HepG2 (cell line): ENCODE results near the gene PDE8B. TPM values are rescaled to one million over a fixed set of nuclear protein-coding genes. Genes with fewer than 3 reads are reported as not detected.

ENCODE experiments used
- ATAC-seq: fragments of 200-7000 bp; cut with Tn5 transposase; 3 replicates; pipeline ENCODE4 v1.9.1; 2020; ENCODE audit warnings: mild to moderate bottlenecking, moderate library complexity
- BruUV-seq: library from RNA; stranded (reverse); fragments of 400-500 nt; replicated peaks from 2 replicates; lab custom pipeline; 2021; lab: Mats Ljungman, UMichigan
- CTCF ChIA-PET: fragments of 300-600 bp; formaldehyde crosslinking; extraction: SDS; loops from one replicate; lab custom pipeline; 2021; ENCODE audit warnings: low total read pairs, inconsistent platforms, low intra/inter-chr PET ratio; lab: Yijun Ruan, JAX
- POLR2A ChIA-PET: fragments of 350-600 bp; sonication (Branson Sonifier 250); formaldehyde crosslinking; loops from one replicate; lab custom pipeline; 2020; ENCODE audit warnings: antibody characterized with exemption, inconsistent platforms; lab: Yijun Ruan, JAX
- DNase-seq: peaks from one replicate; pipeline ENCODE4 v3.0.0-alpha.2; 2015; ENCODE audit warnings: low spot score
- FAIRE-seq: peaks from 3 replicates; lab custom pipeline; 2011; peaks lifted over from hg19 to GRCh38; lab: Jason Lieb, UNC
- H2AFZ ChIP-seq: one replicate; pipeline ENCODE4 v1.6.1; 2011; ENCODE audit warnings: low read length, inconsistent platforms
- H3K27ac ChIP-seq: fragments of 300-600 bp; 3 replicates; pipeline ENCODE4 v1.8.0; 2011; ENCODE audit warnings: mixed run types, mild to moderate bottlenecking, mixed read lengths, low read length, inconsistent platforms; ENCODE audit not compliant: insufficient read depth; ENCODE audit errors: extremely low read length
- H3K27me3 ChIP-seq, 2 experiments: fragments of 200-600 bp in 1 of 2; 2 replicates in 1 of 2; 3 replicates in 1 of 2; pipeline versions ENCODE4 v1.6.0 to v1.8.0; 2011; ENCODE audit warnings: low read length in 2 of 2, mild to moderate bottlenecking in 2 of 2, moderate library complexity in 2 of 2, inconsistent platforms in 1 of 2; ENCODE audit not compliant: insufficient read depth in 2 of 2, control insufficient read depth in 1 of 2
- H3K36me3 ChIP-seq, 2 experiments: fragments of 200-600 bp in 1 of 2; replicated peaks in 1 of 2; 2 replicates in 1 of 2; 3 replicates in 1 of 2; pipeline versions ENCODE4 v1.5.1 to v1.8.0; 2011; ENCODE audit warnings: low read length in 2 of 2, inconsistent platforms in 1 of 2; ENCODE audit not compliant: insufficient read depth in 2 of 2, control insufficient read depth in 1 of 2
- H3K4me1 ChIP-seq: 2 replicates; pipeline ENCODE4 v1.5.1; 2012; ENCODE audit warnings: low read length, inconsistent platforms; ENCODE audit not compliant: insufficient read depth
- H3K4me2 ChIP-seq: 2 replicates; pipeline ENCODE4 v1.6.0; 2011; ENCODE audit warnings: low read depth, low read length, inconsistent platforms
- H3K4me3 ChIP-seq, 3 experiments: fragments of 200-600 bp in 1 of 3; sonication (generic), shearing (Covaris generic) in 1 of 3; replicated peaks in 1 of 3; 2 replicates each; pipeline ENCODE4 v1.5.1; 2011 to 2016; ENCODE audit warnings: low read length in 3 of 3, inconsistent platforms in 2 of 3, low read depth in 2 of 3, mild to moderate bottlenecking in 2 of 3, control low read depth in 1 of 3, mixed read lengths in 1 of 3; ENCODE audit not compliant: insufficient read depth in 1 of 3
- H3K79me2 ChIP-seq: one replicate; pipeline ENCODE4 v1.6.1; 2011; ENCODE audit warnings: low read length, inconsistent platforms; ENCODE audit not compliant: insufficient read depth
- H3K9ac ChIP-seq: 2 replicates; pipeline ENCODE4 v1.6.0; 2011; ENCODE audit warnings: mild to moderate bottlenecking, low read depth, low read length, inconsistent platforms; ENCODE audit not compliant: insufficient read depth
- H3K9me3 ChIP-seq: 2 replicates; pipeline ENCODE4 v1.5.1; 2012; ENCODE audit warnings: mild to moderate bottlenecking, low read length
- H4K20me1 ChIP-seq: 2 replicates; pipeline ENCODE4 v1.6.0; 2011; ENCODE audit warnings: inconsistent platforms, mild to moderate bottlenecking, low read length, moderate library complexity; ENCODE audit not compliant: insufficient read depth
- HNRNPK ChIP-seq: fragments of 200-400 bp; formaldehyde crosslinking; IDR thresholded peaks from 2 replicates; pipeline ENCODE4 v1.6.1; 2018; ENCODE audit warnings: low read length, low read depth, moderate library complexity, mild to moderate bottlenecking; ENCODE audit not compliant: poor library complexity, severe bottlenecking
- KLF11 ChIP-seq: IDR thresholded peaks from 2 replicates; pipeline ENCODE4 v1.6.1; 2016; ENCODE audit warnings: missing compliant biosample characterization
- RORA ChIP-seq: sonication (generic); formaldehyde crosslinking; IDR thresholded peaks from 2 replicates; pipeline ENCODE4 v1.5.0; 2020; ENCODE audit warnings: mild to moderate bottlenecking, missing genetic modification reagents, moderate library complexity
- TCF7 ChIP-seq: sonication (generic); IDR thresholded peaks from 2 replicates; pipeline ENCODE4 v1.6.1; 2016; ENCODE audit warnings: antibody characterized with exemption, low read depth
- YY1 ChIP-seq: IDR thresholded peaks from 2 replicates; pipeline ENCODE4 v1.6.1; 2011; ENCODE audit warnings: low read length, low read depth, moderate library complexity, mild to moderate bottlenecking; ENCODE audit not compliant: insufficient read depth, insufficient replicate concordance
- ZC3H4 ChIP-seq: sonication (generic); formaldehyde crosslinking; IDR thresholded peaks from 2 replicates; pipeline ENCODE4 v1.4.0; 2020; ENCODE audit warnings: missing genetic modification reagents, borderline replicate concordance
- ZNF234 ChIP-seq: sonication (generic); formaldehyde crosslinking; conservative IDR thresholded peaks from 2 replicates; pipeline ENCODE4 v1.5.1; 2020; ENCODE audit warnings: mild to moderate bottlenecking, missing genetic modification reagents
- ZNF362 ChIP-seq: sonication (generic); formaldehyde crosslinking; IDR thresholded peaks from 2 replicates; pipeline ENCODE4 v1.4.0; 2020; ENCODE audit warnings: missing genetic modification reagents, mild to moderate bottlenecking, borderline replicate concordance
- ZNF550 ChIP-seq: sonication (generic); formaldehyde crosslinking; IDR thresholded peaks from 2 replicates; pipeline ENCODE4 v1.4.0; 2020; ENCODE audit warnings: mild to moderate bottlenecking, missing genetic modification reagents, borderline replicate concordance
- ZNF569 ChIP-seq: sonication (generic); formaldehyde crosslinking; IDR thresholded peaks from 2 replicates; pipeline ENCODE4 v1.5.0; 2020; ENCODE audit warnings: mild to moderate bottlenecking, missing genetic modification reagents, moderate library complexity, borderline replicate concordance
- ZNF891 ChIP-seq: sonication (generic); formaldehyde crosslinking; IDR thresholded peaks from 2 replicates; pipeline ENCODE4 v1.5.0; 2020; ENCODE audit warnings: mild to moderate bottlenecking, missing genetic modification reagents
- ZSCAN20 ChIP-seq: sonication (generic); formaldehyde crosslinking; IDR thresholded peaks from 2 replicates; pipeline ENCODE4 v1.4.0; 2020; ENCODE audit warnings: missing genetic modification reagents, mild to moderate bottlenecking, borderline replicate concordance
- WGBS: methylation state at CpG from one replicate; pipeline ENCODE4 v1.1.6; 2017; ENCODE audit warnings: low lambda C conversion rate; 5-methylcytosine and 5-hydroxymethylcytosine counted together
- in situ Hi-C: cut with HindIII; loops from 2 replicates; pipeline ENCODE4 v1.10.0; 2017; ENCODE audit warnings: low pct_unique_long_range_greater_than_20kb; ENCODE audit not compliant: extremely low pct_ligation_motif_present
- intact Hi-C: fragments of 100-400 bp; cut with micrococcal nuclease; formaldehyde crosslinking; loops from one replicate; pipeline ENCODE4 v1.10.0; 2022; ENCODE audit not compliant: unreplicated experiment
- polyA plus RNA-seq, 8 experiments: library from polyadenylated mRNA; depleted of rRNA in 3 of 8; stranded (reverse) in 7 of 8; unstranded in 1 of 8; fragments of >200 nt; fragmentation: Illumina TruSeq in 4 of 8; extraction: Trizol in 4 of 8; gene quantifications; 2 replicates each; pipeline versions ENCODE4 v1.2.1 to v1.2.3, GENCODE V29; 2011 to 2016; ENCODE audit warnings: low read depth in 4 of 8, missing spikeins in 1 of 8, mixed read lengths in 1 of 8; ENCODE audit not compliant: insufficient read depth in 1 of 8
- total RNA-seq, 5 experiments: library from RNA; depleted of rRNA; stranded (reverse); fragments of >200 nt; fragmentation: Illumina TruSeq; extraction: Trizol; gene quantifications; 2 replicates each; pipeline ENCODE4 v1.2.3, GENCODE V29; 2016; ENCODE audit warnings: low read depth in 1 of 5

The PDE8B gene
- total and polyA plus RNA-seq, 2 of the 13 experiments (the other 11 are each of a cell fraction or from before 2014, with no cell fraction given) = 0.07 TPM; not detected in 1

- Histone ChIP-seq H3K9ac (no peak overlapping the region), H3K4me1 (peaks cover 18% of the 10 kb centered on the region), H3K9me3 (no peaks in the 10 kb centered on the region), H3K36me3 (peaks cover 0 to 2% of the 10 kb centered on the region in 2 experiments; a peak in 2 of 5 replicates), H3K4me3 (no peak overlapping the region), H3K4me2 (no peak overlapping the region), H4K20me1 (no peaks in the 10 kb centered on the region), H3K27me3 (no peaks in the 10 kb centered on the region), H2AFZ (no peak overlapping the region), H3K27ac (no peak overlapping the region), H3K79me2 (no peaks in the 10 kb centered on the region)
- BruUV-seq = no TSS peak
- in situ Hi-C loops (no loop called here), intact Hi-C loops (no loop called here)
- DNase-seq (no peak), ATAC-seq (no peak), FAIRE-seq (no peak)
- CTCF ChIA-PET = no interaction called here
- TF ChIP-seq KLF11 (CRISPR knock-in tag) = no peak
- TF ChIP-seq TCF7 = no peak
- TF ChIP-seq ZC3H4 (CRISPR knock-in tag) = no peak
- no peak for TF ChIP-seq ZNF550
- no peak for TF ChIP-seq ZSCAN20 (CRISPR knock-in tag)
- POLR2A ChIA-PET = no interaction called here
These were observed 217.5 kb downstream of the PDE8B start for GRCh38 chr5:77427998-77428397.

- no peak for ATAC-seq
- WGBS = 97% methylated on average over 5 of the region's 5 CpGs
- no TSS peak for BruUV-seq
- TF ChIP-seq YY1 = no peak
- TF ChIP-seq HNRNPK = no peak
- no peak for TF ChIP-seq ZNF569 (CRISPR knock-in tag)
- TF ChIP-seq RORA (CRISPR knock-in tag) = no peak
- no peak for TF ChIP-seq ZNF362 (CRISPR knock-in tag)
- TF ChIP-seq ZNF891 (CRISPR knock-in tag) = no peak
- TF ChIP-seq ZNF234 = no peak
- no peaks in the 10 kb centered on the region for H3K79me2 ChIP-seq
- no peak for FAIRE-seq
- H3K27ac ChIP-seq = no peak overlapping the region
- CTCF ChIA-PET = no interaction called here
- no peak overlapping the region for H3K9ac ChIP-seq
- in situ Hi-C loops = no loop called here
- intact Hi-C loops = no loop called here
- peaks cover 18% of the 10 kb centered on the region for H3K4me1 ChIP-seq
- H4K20me1 ChIP-seq = no peaks in the 10 kb centered on the region
- no peak overlapping the region for H3K4me3 ChIP-seq
- POLR2A ChIA-PET = no interaction called here
- peaks cover 0 to 2% of the 10 kb centered on the region in 2 experiments; a peak in 2 of 5 replicates for H3K36me3 ChIP-seq
- no peak overlapping the region for H2AFZ ChIP-seq
- no peaks in the 10 kb centered on the region for H3K27me3 ChIP-seq
- no peak overlapping the region for H3K4me2 ChIP-seq
- no peak for DNase-seq
- no peaks in the 10 kb centered on the region for H3K9me3 ChIP-seq
These were observed 218.0 kb downstream of the PDE8B start for GRCh38 chr5:77428526-77428925.
